GM12878 (cell line): ENCODE data around the gene RBM19. TPM values are rescaled to one million over a fixed set of nuclear protein-coding genes. Genes with fewer than 3 reads are reported as not detected.

ENCODE experiments used
- ATAC-seq: fragments of 200-7000 bp; cut with Tn5 transposase; 3 replicates; pipeline ENCODE4 v1.9.1; 2020; ENCODE audit warnings: mild to moderate bottlenecking, moderate library complexity
- BruUV-seq: library from RNA; stranded (reverse); fragments of 400-500 nt; replicated peaks from 2 replicates; lab custom pipeline; 2021; lab: Mats Ljungman, UMichigan
- CTCF ChIA-PET: fragments of 300-600 bp; sonication (Branson Sonifier 250); formaldehyde crosslinking; extraction: SDS; loops from one replicate; lab custom pipeline; 2021; ENCODE audit warnings: inconsistent platforms; lab: Yijun Ruan, JAX
- POLR2A ChIA-PET: fragments of 350-600 bp; formaldehyde crosslinking; extraction: SDS; loops from one replicate; lab custom pipeline; 2021; ENCODE audit warnings: inconsistent platforms; lab: Charles Lee
- RAD21 ChIA-PET: fragments of 300-600 bp; sonication (Branson Sonifier 250); formaldehyde crosslinking; loops from one replicate; lab custom pipeline; 2023; ENCODE audit warnings: antibody characterized with exemption; ENCODE audit not compliant: unreplicated experiment; lab: Charles Lee
- SMC1A ChIA-PET: fragments of 300-600 bp; sonication (Branson Sonifier 250); formaldehyde crosslinking; loops from one replicate; lab custom pipeline; 2023; ENCODE audit not compliant: unreplicated experiment, uncharacterized antibody; lab: Charles Lee
- DNase-seq: peaks from one replicate; pipeline ENCODE4 v3.0.0-alpha.2; 2011; ENCODE audit warnings: low read depth, low spot score
- FAIRE-seq: peaks from 3 replicates; lab custom pipeline; 2011; peaks lifted over from hg19 to GRCh38; lab: Jason Lieb, UNC
- H2AFZ ChIP-seq: 2 replicates; pipeline ENCODE4 v1.6.0; 2011; ENCODE audit warnings: low read depth, low read length, control low read depth; ENCODE audit not compliant: control insufficient read depth
- H3K27ac ChIP-seq: 2 replicates; pipeline ENCODE4 v1.5.1; 2011; ENCODE audit warnings: control low read depth; ENCODE audit not compliant: control insufficient read depth, insufficient read depth
- H3K27me3 ChIP-seq, 2 experiments: replicated peaks in 1 of 2; 2 replicates each; pipeline versions ENCODE4 v1.6.0 to v1.6.1; 2011; ENCODE audit warnings: low read length in 1 of 2; ENCODE audit not compliant: control insufficient read depth in 2 of 2, insufficient read depth in 2 of 2
- H3K36me3 ChIP-seq, 2 experiments: 2 replicates each; pipeline ENCODE4 v1.5.1; 2011; ENCODE audit warnings: low read length in 1 of 2; ENCODE audit not compliant: control insufficient read depth in 2 of 2, insufficient read depth in 2 of 2
- H3K4me1 ChIP-seq: 2 replicates; pipeline ENCODE4 v1.6.1; 2011; ENCODE audit warnings: mild to moderate bottlenecking, low read length, moderate library complexity, mixed read lengths; ENCODE audit not compliant: control insufficient read depth, insufficient read depth
- H3K4me2 ChIP-seq: 2 replicates; pipeline ENCODE4 v1.6.0; 2011; ENCODE audit warnings: control low read depth; ENCODE audit not compliant: control insufficient read depth, insufficient read depth
- H3K4me3 ChIP-seq: fragments of 200-600 bp; sonication (generic); 2 replicates; pipeline ENCODE4 v1.5.1; 2016
- H3K79me2 ChIP-seq: 2 replicates; pipeline ENCODE4 v1.6.0; 2011; ENCODE audit warnings: low read length; ENCODE audit not compliant: control insufficient read depth, insufficient read depth
- H3K9ac ChIP-seq: 2 replicates; pipeline ENCODE4 v1.8.0; 2011; ENCODE audit warnings: low read length, control low read depth, mixed read lengths; ENCODE audit not compliant: control insufficient read depth, insufficient read depth
- H3K9me3 ChIP-seq: replicated peaks from 3 replicates; pipeline ENCODE4 v1.5.1; 2011; ENCODE audit warnings: mild to moderate bottlenecking, low read length; ENCODE audit not compliant: control insufficient read depth, insufficient read depth
- H4K20me1 ChIP-seq: 2 replicates; pipeline ENCODE4 v1.6.0; 2011; ENCODE audit not compliant: control insufficient read depth, insufficient read depth
- FOS ChIP-seq: IDR thresholded peaks from 3 replicates; pipeline ENCODE4 v1.6.1; 2011; ENCODE audit warnings: borderline replicate concordance; ENCODE audit not compliant: insufficient read length; ENCODE audit errors: extremely low read depth
- FOXM1 ChIP-seq: IDR thresholded peaks from 2 replicates; pipeline ENCODE4 v1.6.1; 2012; ENCODE audit warnings: low read depth, mild to moderate bottlenecking, inconsistent platforms, low read length, moderate library complexity
- GABPA ChIP-seq: IDR thresholded peaks from 2 replicates; pipeline ENCODE4 v1.6.1; 2014; ENCODE audit warnings: antibody characterized with exemption, low read depth, mild to moderate bottlenecking, inconsistent platforms
- HDAC6 ChIP-seq: fragments of 200-600 bp; sonication (generic); IDR thresholded peaks from one replicate; pipeline ENCODE4 v1.8.0; 2017; ENCODE audit warnings: antibody characterized with exemption; ENCODE audit not compliant: unreplicated experiment
- KLF5 ChIP-seq: fragments of 450-650 bp; IDR thresholded peaks from 2 replicates; pipeline ENCODE4 v1.6.1; 2014; ENCODE audit warnings: mild to moderate bottlenecking; ENCODE audit not compliant: partially characterized antibody
- NFIC ChIP-seq: IDR thresholded peaks from 2 replicates; pipeline ENCODE4 v1.6.1; 2012; ENCODE audit warnings: low read depth, mild to moderate bottlenecking, inconsistent platforms, low read length, moderate library complexity
- SUZ12 ChIP-seq: fragments of 200-600 bp; sonication (generic); IDR thresholded peaks from one replicate; pipeline ENCODE4 v1.6.1; 2018; ENCODE audit warnings: antibody characterized with exemption, mild to moderate bottlenecking; ENCODE audit not compliant: unreplicated experiment
- WGBS: methylation state at CpG from one replicate; pipeline ENCODE4 v1.1.6; 2016; ENCODE audit warnings: low lambda C conversion rate; ENCODE audit not compliant: insufficient replicate concordance, insufficient coverage; ENCODE audit errors: missing lambda C conversion rate; 5-methylcytosine and 5-hydroxymethylcytosine counted together
- in situ Hi-C: fragments of 300-500 bp; cut with MboI; formaldehyde crosslinking; loops from 9 replicates; pipeline ENCODE4 v1.14.3; 2018; ENCODE audit warnings: mixed read lengths
- intact Hi-C: fragments of 100-400 bp; cut with micrococcal nuclease; formaldehyde crosslinking; loops from one replicate; pipeline ENCODE4 v1.14.2; 2022; ENCODE audit not compliant: unreplicated experiment
- polyA plus RNA-seq, 11 experiments: library from polyadenylated mRNA; depleted of rRNA in 4 of 11; unstranded in 6 of 11; stranded (reverse) in 5 of 11; fragments of >200 nt; fragmentation: Nextera tagmentation in 4 of 11; fragmentation: Illumina TruSeq in 1 of 11; extraction: Ambion mirVana in 4 of 11; extraction: Trizol in 1 of 11; gene quantifications; 1 replicate in 1 of 11; 2 replicates in 10 of 11; pipeline versions ENCODE4 v1.2.1 to v1.2.3, GENCODE V29; 2011 to 2016; ENCODE audit warnings: inconsistent platforms in 2 of 11, missing spikeins in 2 of 11, low read depth in 1 of 11
- total RNA-seq, 4 experiments: library from RNA; depleted of rRNA in 3 of 4; stranded (reverse); fragments of >200 nt in 3 of 4; fragmentation: Illumina TruSeq in 1 of 4; extraction: Trizol in 1 of 4; gene quantifications; 2 replicates each; pipeline versions ENCODE4 v1.2.1 to v1.2.3, GENCODE V29; 2013 to 2021
- TF ChIP-seq, protein P1 (sequence below): fragments of 150-350 bp; IDR thresholded peaks from 2 replicates; pipeline ENCODE4 v1.6.1; 2016; ENCODE audit warnings: low read depth, low read length
- TF ChIP-seq, protein P2 (sequence below): fragments of 450-650 bp; IDR thresholded peaks from 2 replicates; pipeline ENCODE4 v1.6.1; 2018; ENCODE audit warnings: mild to moderate bottlenecking, low read depth, moderate library complexity; ENCODE audit not compliant: partially characterized antibody
- TF ChIP-seq, protein P3 (sequence below): IDR thresholded peaks from 2 replicates; pipeline ENCODE4 v1.6.1; 2012; ENCODE audit warnings: low read depth, low read length, improper control_type of control experiment
- TF ChIP-seq, protein P4 (sequence below): fragments of 450-650 bp; IDR thresholded peaks from 2 replicates; pipeline ENCODE4 v1.6.1; 2016; ENCODE audit warnings: mild to moderate bottlenecking

Gene RBM19
- total and polyA plus RNA-seq, 10 of the 15 experiments (the other 5 are each of a cell fraction or from before 2014, with no cell fraction given) = 4.2 to 42.9 (median 28.4) TPM

DNA sequence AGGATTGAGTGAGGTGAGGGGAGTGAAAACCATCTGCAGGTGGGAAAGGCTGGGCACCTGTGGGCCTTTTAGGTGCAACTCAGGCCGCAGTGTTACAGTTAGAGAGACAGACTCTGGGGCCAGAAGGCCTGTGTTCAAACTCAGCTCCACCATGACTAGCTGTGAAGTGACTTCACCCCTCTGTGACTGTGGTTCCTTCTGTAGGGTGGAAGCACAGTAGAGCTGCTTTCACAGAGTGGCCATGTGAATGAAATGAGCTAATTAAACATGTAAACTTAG is 25.0 kb downstream of the RBM19 start:
- intact Hi-C loops (no loop called here), in situ Hi-C loops (no loop called here)
- 100% methylated on average over 1 of the region's 1 CpG for WGBS
- DNase-seq (no peak), ATAC-seq (no peak), FAIRE-seq (no peak)
- RAD21 ChIA-PET = no interaction called here
- CTCF ChIA-PET = interaction anchor here (1.5 kb wide), 1 partner anchor 39 kb away, joined by 4 read pairs; no protein-coding TSS in a partner anchor
- Histone ChIP-seq H3K79me2 (no peaks in the 10 kb centered on the region), H3K27ac (no peak overlapping the region), H3K27me3 (no peaks in the 10 kb centered on the region), H2AFZ (no peak overlapping the region), H3K36me3 (peaks cover 14 to 21% of the 10 kb centered on the region in 2 experiments), H4K20me1 (no peaks in the 10 kb centered on the region), H3K9ac (no peak overlapping the region), H3K4me2 (no peak overlapping the region), H3K4me1 (no peaks in the 10 kb centered on the region), H3K9me3 (no peaks in the 10 kb centered on the region), H3K4me3 (no peak overlapping the region)
- POLR2A ChIA-PET = interaction anchor here (0.7 kb wide), 1 partner anchor 10 kb away, joined by 3 read pairs; no protein-coding TSS in a partner anchor
- SMC1A ChIA-PET = no interaction called here
- BruUV-seq = TSS peak; percentile 29
- TF ChIP-seq, protein P1, sequence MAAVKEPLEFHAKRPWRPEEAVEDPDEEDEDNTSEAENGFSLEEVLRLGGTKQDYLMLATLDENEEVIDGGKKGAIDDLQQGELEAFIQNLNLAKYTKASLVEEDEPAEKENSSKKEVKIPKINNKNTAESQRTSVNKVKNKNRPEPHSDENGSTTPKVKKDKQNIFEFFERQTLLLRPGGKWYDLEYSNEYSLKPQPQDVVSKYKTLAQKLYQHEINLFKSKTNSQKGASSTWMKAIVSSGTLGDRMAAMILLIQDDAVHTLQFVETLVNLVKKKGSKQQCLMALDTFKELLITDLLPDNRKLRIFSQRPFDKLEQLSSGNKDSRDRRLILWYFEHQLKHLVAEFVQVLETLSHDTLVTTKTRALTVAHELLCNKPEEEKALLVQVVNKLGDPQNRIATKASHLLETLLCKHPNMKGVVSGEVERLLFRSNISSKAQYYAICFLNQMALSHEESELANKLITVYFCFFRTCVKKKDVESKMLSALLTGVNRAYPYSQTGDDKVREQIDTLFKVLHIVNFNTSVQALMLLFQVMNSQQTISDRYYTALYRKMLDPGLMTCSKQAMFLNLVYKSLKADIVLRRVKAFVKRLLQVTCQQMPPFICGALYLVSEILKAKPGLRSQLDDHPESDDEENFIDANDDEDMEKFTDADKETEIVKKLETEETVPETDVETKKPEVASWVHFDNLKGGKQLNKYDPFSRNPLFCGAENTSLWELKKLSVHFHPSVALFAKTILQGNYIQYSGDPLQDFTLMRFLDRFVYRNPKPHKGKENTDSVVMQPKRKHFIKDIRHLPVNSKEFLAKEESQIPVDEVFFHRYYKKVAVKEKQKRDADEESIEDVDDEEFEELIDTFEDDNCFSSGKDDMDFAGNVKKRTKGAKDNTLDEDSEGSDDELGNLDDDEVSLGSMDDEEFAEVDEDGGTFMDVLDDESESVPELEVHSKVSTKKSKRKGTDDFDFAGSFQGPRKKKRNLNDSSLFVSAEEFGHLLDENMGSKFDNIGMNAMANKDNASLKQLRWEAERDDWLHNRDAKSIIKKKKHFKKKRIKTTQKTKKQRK = no peak
- TF ChIP-seq, protein P2, sequence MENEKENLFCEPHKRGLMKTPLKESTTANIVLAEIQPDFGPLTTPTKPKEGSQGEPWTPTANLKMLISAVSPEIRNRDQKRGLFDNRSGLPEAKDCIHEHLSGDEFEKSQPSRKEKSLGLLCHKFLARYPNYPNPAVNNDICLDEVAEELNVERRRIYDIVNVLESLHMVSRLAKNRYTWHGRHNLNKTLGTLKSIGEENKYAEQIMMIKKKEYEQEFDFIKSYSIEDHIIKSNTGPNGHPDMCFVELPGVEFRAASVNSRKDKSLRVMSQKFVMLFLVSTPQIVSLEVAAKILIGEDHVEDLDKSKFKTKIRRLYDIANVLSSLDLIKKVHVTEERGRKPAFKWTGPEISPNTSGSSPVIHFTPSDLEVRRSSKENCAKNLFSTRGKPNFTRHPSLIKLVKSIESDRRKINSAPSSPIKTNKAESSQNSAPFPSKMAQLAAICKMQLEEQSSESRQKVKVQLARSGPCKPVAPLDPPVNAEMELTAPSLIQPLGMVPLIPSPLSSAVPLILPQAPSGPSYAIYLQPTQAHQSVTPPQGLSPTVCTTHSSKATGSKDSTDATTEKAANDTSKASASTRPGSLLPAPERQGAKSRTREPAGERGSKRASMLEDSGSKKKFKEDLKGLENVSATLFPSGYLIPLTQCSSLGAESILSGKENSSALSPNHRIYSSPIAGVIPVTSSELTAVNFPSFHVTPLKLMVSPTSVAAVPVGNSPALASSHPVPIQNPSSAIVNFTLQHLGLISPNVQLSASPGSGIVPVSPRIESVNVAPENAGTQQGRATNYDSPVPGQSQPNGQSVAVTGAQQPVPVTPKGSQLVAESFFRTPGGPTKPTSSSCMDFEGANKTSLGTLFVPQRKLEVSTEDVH = no peak
- TF ChIP-seq GABPA = no peak
- no peak for TF ChIP-seq KLF5
- no peak for TF ChIP-seq HDAC6
- TF ChIP-seq, protein P3, sequence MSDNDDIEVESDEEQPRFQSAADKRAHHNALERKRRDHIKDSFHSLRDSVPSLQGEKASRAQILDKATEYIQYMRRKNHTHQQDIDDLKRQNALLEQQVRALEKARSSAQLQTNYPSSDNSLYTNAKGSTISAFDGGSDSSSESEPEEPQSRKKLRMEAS = no peak
- no peak for TF ChIP-seq FOXM1
- no peak for TF ChIP-seq NFIC
- TF ChIP-seq, protein P4, sequence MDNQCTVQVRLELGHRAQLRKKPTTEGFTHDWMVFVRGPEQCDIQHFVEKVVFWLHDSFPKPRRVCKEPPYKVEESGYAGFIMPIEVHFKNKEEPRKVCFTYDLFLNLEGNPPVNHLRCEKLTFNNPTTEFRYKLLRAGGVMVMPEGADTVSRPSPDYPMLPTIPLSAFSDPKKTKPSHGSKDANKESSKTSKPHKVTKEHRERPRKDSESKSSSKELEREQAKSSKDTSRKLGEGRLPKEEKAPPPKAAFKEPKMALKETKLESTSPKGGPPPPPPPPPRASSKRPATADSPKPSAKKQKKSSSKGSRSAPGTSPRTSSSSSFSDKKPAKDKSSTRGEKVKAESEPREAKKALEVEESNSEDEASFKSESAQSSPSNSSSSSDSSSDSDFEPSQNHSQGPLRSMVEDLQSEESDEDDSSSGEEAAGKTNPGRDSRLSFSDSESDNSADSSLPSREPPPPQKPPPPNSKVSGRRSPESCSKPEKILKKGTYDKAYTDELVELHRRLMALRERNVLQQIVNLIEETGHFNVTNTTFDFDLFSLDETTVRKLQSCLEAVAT = no peak
- no peak for TF ChIP-seq FOS
- TF ChIP-seq SUZ12 = no peak
